ENCODE measurements around the gene CCN6. TPM values are rescaled to one million over a fixed set of nuclear protein-coding genes. Genes with fewer than 3 reads are reported as not detected.
A peak's percentile ranks its signal among the peaks of the same experiment; 100 is the strongest.
"Not testable (repeated sequence)": the region's sequence is repeated elsewhere in the genome, so short reads cannot be mapped to it uniquely, and the experiment has no call there.

Gene CCN6
- total and polyA plus RNA-seq, 5 donors = not detected

DNA sequence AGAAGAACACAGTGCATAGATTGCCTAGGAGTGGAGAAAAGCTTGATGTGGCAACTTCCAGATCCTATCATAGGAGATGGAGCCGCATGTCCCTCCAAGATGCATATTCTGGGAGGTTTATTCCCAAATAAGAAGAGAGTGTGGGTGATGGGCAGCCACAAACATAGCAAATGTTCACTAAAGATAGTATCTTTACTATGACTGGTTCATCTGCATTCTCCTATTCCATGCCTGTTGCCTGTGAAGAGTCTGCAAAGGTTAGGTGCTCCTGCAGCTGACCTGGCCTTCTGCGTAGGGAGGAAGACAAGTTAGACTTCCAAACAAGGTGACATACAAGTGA lies 14.5 kb upstream of the CCN6 start:
- ATAC-seq (no peak), DNase-seq (no peak)
- Histone ChIP-seq H3K9me3 (ENCODE audit: control insufficient read depth, low read length) (no peaks in the 10 kb centered on the region), H3K4me1 (ENCODE audit: control insufficient read depth, insufficient read depth, low read length) (peaks cover 2% of the 10 kb centered on the region), H3K4me3 (ENCODE audit: low read length) (no peak overlapping the region), H3K27me3 (ENCODE audit: control insufficient read depth, insufficient read depth) (no peaks in the 10 kb centered on the region), H3K27ac (ENCODE audit: low read length) (no peak overlapping the region)
- intact Hi-C loops (cut with DNase I) = no loop called here
- 77% methylated on average over 2 of the region's 2 CpGs for WGBS

DNA sequence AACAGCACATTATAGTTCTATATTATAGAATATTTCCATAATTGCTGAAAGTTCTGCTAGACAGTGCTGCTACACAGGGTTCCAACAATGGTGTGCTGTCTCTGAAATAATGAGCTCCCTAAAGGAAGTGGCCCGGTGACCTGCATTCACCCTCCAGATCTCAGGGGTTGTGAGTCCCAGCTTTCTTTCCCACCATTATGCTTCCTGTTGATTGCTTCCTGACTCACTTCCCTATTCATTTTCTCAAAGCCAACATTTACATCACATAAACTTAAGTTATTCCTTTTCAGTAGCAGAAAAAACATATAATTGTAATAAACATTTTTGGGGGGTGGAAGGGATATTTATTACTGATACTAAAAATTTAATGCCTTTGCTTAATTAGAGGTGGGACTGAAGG lies 12.9 kb upstream of the CCN6 start:
- intact Hi-C loops (cut with DNase I) = loop anchor here in 2 of 4 donors (5.0 to 10.0 kb wide), 2 partner anchors 326 to 334 kb away; no protein-coding TSS in a partner anchor
- DNase-seq = no peak
- 46% methylated on average over 1 of the region's 1 CpG for WGBS

DNA sequence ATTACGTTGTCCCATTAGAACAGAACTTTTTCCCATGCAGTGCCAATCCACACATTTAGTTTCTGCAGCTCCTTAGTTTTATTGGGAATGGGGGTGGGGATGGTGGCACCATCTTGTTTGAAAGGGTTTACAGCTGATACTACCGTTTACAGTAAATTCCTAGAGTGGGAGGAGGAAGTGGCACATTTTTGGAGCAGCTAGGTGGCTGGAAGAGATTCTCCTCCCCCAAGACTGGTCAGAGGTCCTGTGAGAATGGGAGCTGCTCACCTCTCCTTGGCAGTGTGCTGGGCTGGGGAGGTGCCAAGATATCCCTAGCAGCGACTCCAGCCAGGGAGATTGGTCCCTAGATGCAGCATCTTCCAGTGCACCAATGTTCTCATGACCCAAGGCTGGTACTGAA lies 12.4 kb upstream of the CCN6 start:
- Histone ChIP-seq H3K9me3 (ENCODE audit: control insufficient read depth, low read length) (no peaks in the 10 kb centered on the region), H3K27ac (ENCODE audit: low read length) (no peak overlapping the region), H3K4me1 (ENCODE audit: control insufficient read depth, insufficient read depth, low read length) (no peaks in the 10 kb centered on the region), H3K4me3 (ENCODE audit: low read length) (no peak overlapping the region), H3K27me3 (ENCODE audit: control insufficient read depth, insufficient read depth) (no peaks in the 10 kb centered on the region)
- intact Hi-C loops (cut with DNase I) = loop anchor here in 2 of 4 donors (5.0 to 10.0 kb wide), 2 partner anchors 327 to 334 kb away; no protein-coding TSS in a partner anchor
- ATAC-seq (no peak), DNase-seq (no peak)
- WGBS = 53% methylated on average over 3 of the region's 3 CpGs

More for the DNA sequence above, 12.9 kb upstream of the CCN6 start:
- Histone ChIP-seq H3K9me3 (ENCODE audit: control insufficient read depth, low read length) (no peaks in the 10 kb centered on the region), H3K4me3 (ENCODE audit: low read length) (no peak overlapping the region), H3K4me1 (ENCODE audit: control insufficient read depth, insufficient read depth, low read length) (peaks cover 2% of the 10 kb centered on the region), H3K27ac (ENCODE audit: low read length) (no peak overlapping the region), H3K27me3 (ENCODE audit: control insufficient read depth, insufficient read depth) (no peaks in the 10 kb centered on the region)
- no peak for ATAC-seq

- no peaks in the 10 kb centered on the region for H3K27me3 ChIP-seq (ENCODE audit: control insufficient read depth, insufficient read depth)
- WGBS = under 1% methylated on average over 36 of the region's 36 CpGs
- intact Hi-C loops (cut with DNase I) = loop anchor here in 3 of 4 donors (2.0 to 10.0 kb wide), 3 partner anchors 329 to 336 kb away; no protein-coding TSS in a partner anchor
- H3K9me3 ChIP-seq (ENCODE audit: control insufficient read depth, low read length) = no peaks in the 10 kb centered on the region
- H3K4me3 ChIP-seq (ENCODE audit: low read length) = peak overlapping the region; percentile 85
- peak overlapping the region; percentile 57 for H3K27ac ChIP-seq (ENCODE audit: low read length)
- no peaks in the 10 kb centered on the region for H3K4me1 ChIP-seq (ENCODE audit: control insufficient read depth, insufficient read depth, low read length)
- DNase-seq (peak; percentile 88 to 94 (median 94)), ATAC-seq (peak; percentile 96)
Observed at GRCh38 chr6:112043032-112044007, 10.6 kb upstream of the CCN6 start.

DNA sequence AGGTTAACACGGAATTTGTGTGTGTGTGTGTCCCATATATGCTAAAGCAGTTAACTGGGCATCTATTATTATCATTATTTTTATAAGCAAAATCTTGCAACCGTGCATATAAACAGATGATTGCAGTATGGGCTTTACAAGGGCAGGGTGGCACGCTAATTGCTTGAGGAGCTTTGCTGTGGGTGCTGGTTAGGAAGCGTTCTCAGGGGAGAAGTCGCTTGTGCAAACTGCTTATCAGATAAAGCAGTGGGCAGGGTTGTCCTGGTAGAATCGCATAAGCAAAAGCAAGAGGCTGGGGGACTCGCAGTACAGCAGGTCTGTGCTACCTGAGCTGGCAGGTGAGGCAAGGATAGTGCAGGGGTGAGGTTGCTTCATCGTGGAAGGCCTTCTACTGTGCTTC lies 9.7 kb upstream of the CCN6 start:
- Histone ChIP-seq H3K27ac (ENCODE audit: low read length) (no peak overlapping the region), H3K27me3 (ENCODE audit: control insufficient read depth, insufficient read depth) (no peaks in the 10 kb centered on the region), H3K9me3 (ENCODE audit: control insufficient read depth, low read length) (no peaks in the 10 kb centered on the region), H3K4me3 (ENCODE audit: low read length) (no peak overlapping the region), H3K4me1 (ENCODE audit: control insufficient read depth, insufficient read depth, low read length) (no peaks in the 10 kb centered on the region)
- ATAC-seq = no peak
- no peak for DNase-seq
- intact Hi-C loops (cut with DNase I) = loop anchor here in 2 of 4 donors (5.0 to 10.0 kb wide), 2 partner anchors 329 to 337 kb away; no protein-coding TSS in a partner anchor
- WGBS = 69% methylated on average over 8 of the region's 8 CpGs

DNA sequence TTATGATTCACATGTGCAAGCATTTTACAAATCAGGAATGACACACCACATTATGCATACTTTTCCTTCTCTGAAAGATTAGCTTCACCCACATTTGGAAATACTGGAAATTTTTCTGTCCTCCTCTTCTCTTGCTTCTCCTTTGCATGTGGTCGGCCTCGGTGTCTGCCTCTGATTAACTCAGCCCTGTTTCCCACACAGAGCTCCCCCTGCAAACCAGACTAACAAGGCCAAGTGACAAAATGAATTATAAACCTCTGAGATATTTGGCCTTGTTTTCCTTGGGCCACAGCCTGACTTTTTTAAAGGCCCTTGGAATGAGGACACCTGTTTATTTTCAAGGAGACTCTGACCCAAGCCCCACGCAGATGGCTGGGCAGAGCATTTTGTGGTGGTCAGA lies 9.0 kb upstream of the CCN6 start:
- Histone ChIP-seq H3K27ac (ENCODE audit: low read length) (peak overlapping the region; percentile 53), H3K9me3 (ENCODE audit: control insufficient read depth, low read length) (no peaks in the 10 kb centered on the region), H3K4me1 (ENCODE audit: control insufficient read depth, insufficient read depth, low read length) (no peaks in the 10 kb centered on the region), H3K27me3 (ENCODE audit: control insufficient read depth, insufficient read depth) (no peaks in the 10 kb centered on the region), H3K4me3 (ENCODE audit: low read length) (no peak overlapping the region)
- WGBS = 61% methylated on average over 3 of the region's 3 CpGs
- intact Hi-C loops (cut with DNase I) = loop anchor here in 2 of 4 donors (5.0 to 10.0 kb wide), 2 partner anchors 330 to 338 kb away; no protein-coding TSS in a partner anchor
- DNase-seq (no peak), ATAC-seq (no peak)

DNA sequence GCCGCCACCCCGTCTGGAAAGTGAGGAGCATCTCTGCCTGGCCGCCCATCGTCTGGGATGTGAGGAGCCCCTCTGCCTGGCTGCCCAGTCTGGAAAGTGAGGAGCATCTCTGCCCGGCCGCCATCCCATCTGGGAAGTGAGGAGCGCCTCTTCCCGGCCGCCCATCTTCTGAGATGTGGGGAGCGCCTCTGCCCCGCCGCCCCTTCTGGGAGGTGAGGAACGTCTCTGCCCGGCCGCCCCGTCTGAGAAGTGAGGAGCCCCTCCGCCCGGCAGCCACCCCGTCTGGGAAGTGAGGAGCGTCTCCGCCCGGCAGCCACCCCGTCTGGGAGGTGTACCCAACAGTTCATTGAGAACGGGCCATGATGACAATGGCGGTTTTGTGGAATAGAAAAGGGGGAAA lies 6.4 kb upstream of the CCN6 start:
- H3K9me3 ChIP-seq (ENCODE audit: control insufficient read depth, low read length); H3K27me3 ChIP-seq (ENCODE audit: control insufficient read depth, insufficient read depth); DNase-seq; ATAC-seq; H3K27ac ChIP-seq (ENCODE audit: low read length); H3K4me3 ChIP-seq (ENCODE audit: low read length); H3K4me1 ChIP-seq (ENCODE audit: control insufficient read depth, insufficient read depth, low read length): not testable (repeated sequence)
- WGBS = 95% methylated on average over 25 of the region's 25 CpGs
- intact Hi-C loops (cut with DNase I) = loop anchor here in 1 of 4 donors (10.0 kb wide), 1 partner anchor 333 kb away; no protein-coding TSS in a partner anchor

GRCh38 chr6:112049026-112049799 lies 4.7 kb upstream of the CCN6 start:
- Histone ChIP-seq H3K27ac (ENCODE audit: low read length) (no peak overlapping the region), H3K9me3 (ENCODE audit: control insufficient read depth, low read length) (no peaks in the 10 kb centered on the region), H3K4me1 (ENCODE audit: control insufficient read depth, insufficient read depth, low read length) (no peaks in the 10 kb centered on the region), H3K4me3 (ENCODE audit: low read length) (no peak overlapping the region), H3K27me3 (ENCODE audit: control insufficient read depth, insufficient read depth) (no peaks in the 10 kb centered on the region)
- WGBS = 81% methylated on average over 6 of the region's 6 CpGs
- intact Hi-C loops (cut with DNase I) = loop anchor here in 1 of 4 donors (10.0 kb wide), 1 partner anchor 334 kb away; no protein-coding TSS in a partner anchor
- ATAC-seq (no peak), DNase-seq (no peak)

DNA sequence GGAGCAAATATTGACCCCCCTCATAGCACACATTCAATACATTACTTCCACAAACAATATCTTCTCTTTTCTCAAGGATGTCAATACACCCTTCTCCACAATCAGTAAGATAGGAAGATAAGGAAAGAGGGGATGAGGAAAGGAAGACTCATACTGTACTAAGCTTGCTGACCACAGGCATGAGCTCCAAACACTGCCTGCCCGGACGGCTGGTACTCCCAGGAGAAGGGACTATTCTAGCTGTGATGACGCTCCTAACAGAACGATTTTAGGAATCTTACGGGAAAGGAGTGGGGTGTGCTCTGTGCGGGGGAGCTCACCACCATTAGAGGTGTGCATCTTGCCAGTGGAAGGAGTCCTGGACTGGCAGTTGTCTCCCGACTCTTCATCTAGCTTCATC lies 3.9 kb upstream of the CCN6 start:
- 87% methylated on average over 7 of the region's 7 CpGs for WGBS
- no peaks in the 10 kb centered on the region for H3K27me3 ChIP-seq (ENCODE audit: control insufficient read depth, insufficient read depth)
- no peak for DNase-seq

GRCh38 chr6:112050429-112050828 lies 3.5 kb upstream of the CCN6 start:
- Histone ChIP-seq H3K9me3 (ENCODE audit: control insufficient read depth, low read length) (no peaks in the 10 kb centered on the region), H3K27me3 (ENCODE audit: control insufficient read depth, insufficient read depth) (no peaks in the 10 kb centered on the region), H3K4me1 (ENCODE audit: control insufficient read depth, insufficient read depth, low read length) (no peaks in the 10 kb centered on the region), H3K27ac (ENCODE audit: low read length) (no peak overlapping the region), H3K4me3 (ENCODE audit: low read length) (no peak overlapping the region)
- DNase-seq = no peak
- intact Hi-C loops (cut with DNase I) = no loop called here
- no peak for ATAC-seq
- WGBS = 97% methylated on average over 5 of the region's 5 CpGs

More for the DNA sequence above, 3.9 kb upstream of the CCN6 start:
- ATAC-seq = no peak
- intact Hi-C loops (cut with DNase I) = loop anchor here in 1 of 4 donors (10.0 kb wide), 1 partner anchor 335 kb away; no protein-coding TSS in a partner anchor
- Histone ChIP-seq H3K27ac (ENCODE audit: low read length) (no peak overlapping the region), H3K9me3 (ENCODE audit: control insufficient read depth, low read length) (no peaks in the 10 kb centered on the region), H3K4me3 (ENCODE audit: low read length) (no peak overlapping the region), H3K4me1 (ENCODE audit: control insufficient read depth, insufficient read depth, low read length) (no peaks in the 10 kb centered on the region)
